ENCODE measurements around the gene C11orf71.

The C11orf71 gene, protein sequence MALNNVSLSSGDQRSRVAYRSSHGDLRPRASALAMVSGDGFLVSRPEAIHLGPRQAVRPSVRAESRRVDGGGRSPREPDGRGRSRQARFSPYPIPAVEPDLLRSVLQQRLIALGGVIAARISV

DNA sequence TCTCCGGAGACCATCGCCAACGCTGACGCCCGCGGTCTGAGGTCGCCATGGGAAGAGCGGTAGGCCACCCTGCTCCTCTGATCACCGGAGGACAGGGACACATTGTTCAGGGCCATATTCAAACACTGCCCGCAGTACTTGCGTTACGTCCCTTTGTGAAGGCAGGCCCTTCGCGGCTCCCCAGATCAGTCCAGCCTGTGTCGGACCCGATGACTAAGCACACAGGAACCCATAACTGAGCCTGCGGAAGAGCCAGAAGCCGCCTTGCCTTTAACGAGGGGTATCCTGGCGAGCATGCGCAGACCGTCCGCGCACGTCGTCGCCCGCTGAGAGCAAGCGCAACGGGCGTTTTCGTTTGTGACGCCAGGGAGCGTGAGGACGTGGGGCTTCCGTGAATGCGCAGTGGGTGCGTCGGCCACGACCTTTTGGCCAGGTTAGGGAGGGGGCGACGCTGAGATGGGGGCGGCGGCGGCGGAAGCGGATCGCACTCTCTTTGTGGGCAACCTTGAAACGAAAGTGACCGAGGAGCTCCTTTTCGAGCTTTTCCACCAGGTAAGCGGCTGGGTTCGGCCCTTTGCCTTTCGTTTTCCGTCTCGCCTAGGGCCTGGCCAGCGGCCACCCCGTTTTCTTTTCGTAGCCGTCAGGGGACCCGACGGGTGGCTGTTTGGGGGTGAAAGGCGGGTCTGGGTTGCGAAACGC, at the start of gene C11orf71, which contains the start of gene RBM7:
Gene C11orf71, minus strand, starts transcription at position 296 of the 699 bp plus-strand sequence. Its CDS starts 180 bp downstream, at position 116.
Gene RBM7, plus strand, starts transcription at position 451 of the 699 bp plus-strand sequence. Its CDS starts 6 bp downstream, at position 457.
- no peaks in the 10 kb centered on the region for H3K4me1 ChIP-seq (ENCODE audit: control insufficient read depth, insufficient read depth, low read length)
- peak within 1 kb of the TSS; percentile 88 to 98 for H3K4me3 ChIP-seq (ENCODE audit: low read length in 2 of 2)
- peak within 1 kb of the TSS; percentile 98 for H3K27ac ChIP-seq (ENCODE audit: low read length)

DNA sequence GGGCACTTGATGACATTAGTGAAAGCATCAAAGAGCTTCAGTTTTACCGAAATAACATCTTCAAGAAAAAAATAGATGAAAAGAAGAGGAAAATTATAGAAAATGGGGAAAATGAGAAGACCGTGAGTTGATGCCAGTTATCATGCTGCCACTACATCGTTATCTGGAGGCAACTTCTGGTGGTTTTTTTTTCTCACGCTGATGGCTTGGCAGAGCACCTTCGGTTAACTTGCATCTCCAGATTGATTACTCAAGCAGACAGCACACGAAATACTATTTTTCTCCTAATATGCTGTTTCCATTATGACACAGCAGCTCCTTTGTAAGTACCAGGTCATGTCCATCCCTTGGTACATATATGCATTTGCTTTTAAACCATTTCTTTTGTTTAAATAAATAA, 49.5 kb upstream of the C11orf71 start:
- Histone ChIP-seq H3K27me3 (ENCODE audit: control insufficient read depth in 1 of 2, insufficient read depth in 2 of 2, low read length in 2 of 2) (no peaks in the 10 kb centered on the region), H3K9me3 (ENCODE audit: control insufficient read depth in 2 of 2, low read length in 2 of 2) (no peaks in the 10 kb centered on the region), H3K9ac (ENCODE audit: low read length in 2 of 2) (no peak overlapping the region), H3K4me3 (ENCODE audit: low read length in 2 of 2) (no peak overlapping the region), H3K27ac (ENCODE audit: low read length) (no peak overlapping the region), H3K4me1 (ENCODE audit: control insufficient read depth, insufficient read depth, low read length) (peaks cover 4% of the 10 kb centered on the region), H3K36me3 (ENCODE audit: control insufficient read depth in 2 of 2, insufficient read depth in 2 of 2, low read length in 2 of 2) (peaks cover 8 to 23% of the 10 kb centered on the region in 2 donors)

More for the DNA sequence above, at the start of gene C11orf71, which contains the start of gene RBM7:
- Histone ChIP-seq H3K9ac (ENCODE audit: low read length in 2 of 2) (peak within 1 kb of the TSS; percentile 99), H3K9me3 (ENCODE audit: control insufficient read depth in 2 of 2, low read length in 2 of 2) (no peaks in the 10 kb centered on the region), H3K36me3 (ENCODE audit: control insufficient read depth in 2 of 2, insufficient read depth in 2 of 2, low read length in 2 of 2) (no peaks in the 10 kb centered on the region), H3K27me3 (ENCODE audit: control insufficient read depth in 1 of 2, insufficient read depth in 2 of 2, low read length in 2 of 2) (no peaks in the 10 kb centered on the region)

DNA sequence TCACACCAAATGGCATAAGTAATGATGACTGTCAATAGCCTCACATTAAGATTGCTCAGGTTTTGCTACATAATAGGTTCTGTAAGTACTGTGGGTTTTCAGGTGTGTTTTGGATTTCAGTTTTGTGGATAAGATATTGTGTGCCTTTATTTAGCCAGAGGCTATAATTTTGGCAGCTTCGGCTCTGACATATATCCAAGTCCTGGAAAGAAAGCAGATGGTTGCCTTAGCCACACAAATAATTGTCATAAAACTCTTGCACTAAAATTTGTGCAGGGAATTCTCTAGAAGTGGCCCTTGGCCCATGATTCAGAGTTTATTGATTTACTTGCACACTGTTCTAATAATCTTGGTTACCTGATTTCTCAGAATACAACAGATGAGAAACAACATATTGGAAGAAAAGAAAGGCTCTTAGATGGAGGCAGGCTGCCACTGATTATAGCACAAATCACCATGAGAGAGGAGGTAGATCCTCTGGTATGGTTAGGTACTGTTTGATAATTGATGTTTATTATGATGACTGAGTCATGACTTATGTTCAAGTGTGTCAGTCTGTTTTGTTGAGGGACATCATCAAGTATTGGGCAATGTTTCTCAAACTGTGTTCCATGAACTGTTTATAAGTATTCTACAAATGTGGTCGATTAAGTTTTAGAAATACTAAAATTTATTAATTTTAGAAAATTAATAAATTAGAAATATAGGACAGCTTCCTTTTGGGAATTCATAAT, 48.6 kb upstream of the C11orf71 start:
- no peaks in the 10 kb centered on the region for H3K9me3 ChIP-seq (ENCODE audit: control insufficient read depth in 2 of 2, low read length in 2 of 2)
- H3K27ac ChIP-seq (ENCODE audit: low read length), result no peak overlapping the region
- peaks cover 4% of the 10 kb centered on the region for H3K4me1 ChIP-seq (ENCODE audit: control insufficient read depth, insufficient read depth, low read length)
- H3K9ac ChIP-seq (ENCODE audit: low read length in 2 of 2), result no peak overlapping the region
- no peak overlapping the region for H3K4me3 ChIP-seq (ENCODE audit: low read length in 2 of 2)
- peaks cover 15 to 30% of the 10 kb centered on the region in 2 donors for H3K36me3 ChIP-seq (ENCODE audit: control insufficient read depth in 2 of 2, insufficient read depth in 2 of 2, low read length in 2 of 2)
- H3K27me3 ChIP-seq (ENCODE audit: control insufficient read depth in 1 of 2, insufficient read depth in 2 of 2, low read length in 2 of 2), result no peaks in the 10 kb centered on the region

DNA sequence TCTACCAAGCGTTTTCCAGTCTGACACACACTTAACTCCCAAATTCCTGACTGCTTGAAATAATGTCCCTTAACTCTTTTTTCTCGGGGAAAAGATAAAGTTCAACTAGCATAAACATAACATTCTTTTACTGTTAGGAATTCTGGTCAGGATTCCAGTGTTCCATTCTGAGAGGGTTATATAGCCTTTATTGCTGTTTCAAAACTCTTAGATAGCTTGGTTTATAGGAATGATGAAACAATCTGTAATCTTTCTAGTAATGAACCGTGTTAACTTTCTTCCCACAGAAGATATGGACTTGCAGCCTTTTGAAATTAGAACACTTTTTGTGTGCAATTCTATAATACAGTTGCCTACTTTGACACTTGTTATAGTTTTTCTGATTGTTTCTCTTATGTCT, 47.6 kb upstream of the C11orf71 start:
- Histone ChIP-seq H3K9me3 (ENCODE audit: control insufficient read depth in 2 of 2, low read length in 2 of 2) (no peaks in the 10 kb centered on the region), H3K36me3 (ENCODE audit: control insufficient read depth in 2 of 2, insufficient read depth in 2 of 2, low read length in 2 of 2) (peaks cover 14 to 30% of the 10 kb centered on the region in 2 donors)

DNA sequence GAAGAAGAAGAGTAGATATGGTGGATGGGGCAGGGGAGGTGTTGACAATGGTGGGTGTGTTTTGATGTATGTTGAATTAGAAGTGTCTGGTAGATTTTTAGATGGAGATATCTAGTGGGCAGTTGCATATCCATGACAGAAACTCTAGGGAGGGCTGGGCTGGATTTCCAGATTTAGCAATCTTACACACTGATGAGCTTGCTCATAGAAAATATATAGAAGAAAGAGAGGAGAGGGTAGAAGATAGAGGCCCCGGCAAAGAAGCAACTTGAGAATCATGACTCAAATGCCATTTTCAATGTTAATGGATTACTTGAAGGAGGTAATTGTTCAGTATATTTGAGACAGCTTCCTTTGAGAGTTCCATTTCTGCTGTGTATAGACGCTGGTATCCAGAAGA, 47.1 kb upstream of the C11orf71 start:
- H3K27ac ChIP-seq (ENCODE audit: low read length), result no peak overlapping the region

More for the DNA sequence above, 47.6 kb upstream of the C11orf71 start:
- H3K27me3 ChIP-seq (ENCODE audit: control insufficient read depth in 1 of 2, insufficient read depth in 2 of 2, low read length in 2 of 2), result no peaks in the 10 kb centered on the region
- H3K4me3 ChIP-seq (ENCODE audit: low read length in 2 of 2), result no peak overlapping the region
- H3K27ac ChIP-seq (ENCODE audit: low read length), result no peak overlapping the region
- H3K4me1 ChIP-seq (ENCODE audit: control insufficient read depth, insufficient read depth, low read length), result peaks cover 4% of the 10 kb centered on the region
- H3K9ac ChIP-seq (ENCODE audit: low read length in 2 of 2), result no peak overlapping the region

DNA sequence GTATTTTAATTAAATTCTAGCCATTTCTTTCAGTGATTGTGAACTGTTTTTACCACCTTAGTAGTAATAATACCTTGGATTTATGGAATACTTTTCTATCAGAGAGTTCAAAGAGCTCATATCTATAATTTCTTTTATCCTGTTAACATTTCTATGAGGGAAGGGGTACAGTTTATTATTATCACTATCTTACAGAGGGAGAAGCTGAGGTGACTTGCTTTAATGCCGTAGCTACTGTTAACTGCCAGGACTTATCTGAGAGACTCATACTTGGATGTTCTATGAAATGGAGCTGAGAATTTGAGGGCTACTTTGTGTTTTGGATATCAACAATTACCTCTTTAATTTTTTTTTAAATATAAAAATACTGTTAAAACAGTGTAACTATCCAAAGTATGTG, 42.2 kb upstream of the C11orf71 start:
- no peaks in the 10 kb centered on the region for H3K27me3 ChIP-seq (ENCODE audit: control insufficient read depth in 1 of 2, insufficient read depth in 2 of 2, low read length in 2 of 2)
- no peak overlapping the region for H3K4me3 ChIP-seq (ENCODE audit: low read length in 2 of 2)
- H3K27ac ChIP-seq (ENCODE audit: low read length), result no peak overlapping the region
- peaks cover 10 to 15% of the 10 kb centered on the region in 2 donors for H3K36me3 ChIP-seq (ENCODE audit: control insufficient read depth in 2 of 2, insufficient read depth in 2 of 2, low read length in 2 of 2)
- H3K9ac ChIP-seq (ENCODE audit: low read length in 2 of 2), result no peak overlapping the region
- no peaks in the 10 kb centered on the region for H3K9me3 ChIP-seq (ENCODE audit: control insufficient read depth in 2 of 2, low read length in 2 of 2)
- H3K4me1 ChIP-seq (ENCODE audit: control insufficient read depth, insufficient read depth, low read length), result peaks cover 12% of the 10 kb centered on the region

More for the DNA sequence above, 47.1 kb upstream of the C11orf71 start:
- Histone ChIP-seq H3K9ac (ENCODE audit: low read length in 2 of 2) (no peak overlapping the region), H3K4me1 (ENCODE audit: control insufficient read depth, insufficient read depth, low read length) (peaks cover 4% of the 10 kb centered on the region), H3K36me3 (ENCODE audit: control insufficient read depth in 2 of 2, insufficient read depth in 2 of 2, low read length in 2 of 2) (peaks cover 14 to 30% of the 10 kb centered on the region in 2 donors), H3K4me3 (ENCODE audit: low read length in 2 of 2) (no peak overlapping the region), H3K9me3 (ENCODE audit: control insufficient read depth in 2 of 2, low read length in 2 of 2) (no peaks in the 10 kb centered on the region), H3K27me3 (ENCODE audit: control insufficient read depth in 1 of 2, insufficient read depth in 2 of 2, low read length in 2 of 2) (no peaks in the 10 kb centered on the region)

DNA sequence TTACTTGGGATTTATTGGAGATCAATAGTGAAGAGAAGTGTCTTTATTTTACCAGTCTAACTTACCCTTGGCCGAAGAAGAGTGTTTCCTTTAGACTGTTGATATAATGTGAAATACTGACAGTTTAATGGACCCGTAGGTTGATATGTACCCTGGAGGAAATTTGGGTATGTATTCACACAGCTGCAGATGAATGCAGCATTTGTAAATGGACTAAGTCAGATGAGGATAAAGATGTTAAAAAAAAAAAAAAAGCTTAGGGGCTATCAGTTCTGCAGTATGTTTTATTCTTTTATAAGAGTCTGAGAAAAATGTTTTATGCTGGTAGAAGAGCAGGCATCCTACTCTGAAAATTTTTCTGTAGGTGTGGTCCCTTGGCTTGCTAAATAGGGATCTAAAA, 41.6 kb upstream of the C11orf71 start:
- Histone ChIP-seq H3K9me3 (ENCODE audit: control insufficient read depth in 2 of 2, low read length in 2 of 2) (no peaks in the 10 kb centered on the region), H3K27ac (ENCODE audit: low read length) (peak overlapping the region; percentile 94), H3K4me1 (ENCODE audit: control insufficient read depth, insufficient read depth, low read length) (peaks cover 12% of the 10 kb centered on the region), H3K9ac (ENCODE audit: low read length in 2 of 2) (no peak overlapping the region), H3K27me3 (ENCODE audit: control insufficient read depth in 1 of 2, insufficient read depth in 2 of 2, low read length in 2 of 2) (no peaks in the 10 kb centered on the region), H3K4me3 (ENCODE audit: low read length in 2 of 2) (peak overlapping the region in 1 of 2 donors; percentile 95), H3K36me3 (ENCODE audit: control insufficient read depth in 2 of 2, insufficient read depth in 2 of 2, low read length in 2 of 2) (peaks cover 10 to 15% of the 10 kb centered on the region in 2 donors)

DNA sequence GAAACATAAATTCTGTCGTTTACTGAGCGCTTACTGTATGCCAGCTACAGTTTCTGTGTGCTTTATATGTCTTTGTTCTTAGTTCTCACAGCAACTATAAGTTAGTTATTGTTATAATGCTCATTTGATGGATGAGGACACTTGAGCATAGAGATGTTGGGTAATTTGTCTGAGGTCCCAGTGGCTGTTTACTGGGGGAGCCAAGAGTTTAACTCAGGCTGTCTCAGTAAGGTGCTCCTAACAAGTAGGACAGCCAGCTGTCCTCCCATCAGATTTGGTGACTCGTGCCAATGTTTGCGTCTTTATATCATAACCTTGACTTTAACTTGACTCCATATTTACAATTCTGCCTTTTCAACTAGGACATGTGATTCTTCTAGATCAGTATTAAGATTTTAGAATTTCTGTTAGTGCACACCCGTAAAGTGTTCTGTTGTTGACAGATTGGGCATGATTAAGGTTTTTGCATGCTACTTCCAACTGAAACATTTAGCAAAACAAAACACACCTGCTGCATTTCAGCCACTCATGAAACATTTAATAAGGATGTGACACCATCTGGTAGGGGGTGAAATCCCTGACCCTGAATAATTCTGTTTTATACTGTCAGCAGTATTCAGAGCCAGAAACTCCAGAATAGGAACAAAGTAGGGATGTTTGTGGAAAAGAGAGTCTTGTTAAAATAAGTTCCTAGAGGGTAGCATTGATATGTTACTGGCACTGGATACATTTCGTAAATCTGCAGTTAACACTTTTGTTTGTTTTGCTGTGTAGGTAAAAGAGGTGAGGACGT, 40.9 kb upstream of the C11orf71 start:
- peak overlapping the region in 1 of 2 donors; percentile 90 for H3K9ac ChIP-seq (ENCODE audit: low read length in 2 of 2)
- peak overlapping the region; percentile 94 for H3K27ac ChIP-seq (ENCODE audit: low read length)
- no peaks in the 10 kb centered on the region for H3K9me3 ChIP-seq (ENCODE audit: control insufficient read depth in 2 of 2, low read length in 2 of 2)
- H3K4me3 ChIP-seq (ENCODE audit: low read length in 2 of 2), result peak overlapping the region; percentile 52 to 95
- peaks cover 12% of the 10 kb centered on the region for H3K4me1 ChIP-seq (ENCODE audit: control insufficient read depth, insufficient read depth, low read length)
- H3K36me3 ChIP-seq (ENCODE audit: control insufficient read depth in 2 of 2, insufficient read depth in 2 of 2, low read length in 2 of 2), result peaks cover 8 to 10% of the 10 kb centered on the region in 2 donors
- H3K27me3 ChIP-seq (ENCODE audit: control insufficient read depth in 1 of 2, insufficient read depth in 2 of 2, low read length in 2 of 2), result no peaks in the 10 kb centered on the region

DNA sequence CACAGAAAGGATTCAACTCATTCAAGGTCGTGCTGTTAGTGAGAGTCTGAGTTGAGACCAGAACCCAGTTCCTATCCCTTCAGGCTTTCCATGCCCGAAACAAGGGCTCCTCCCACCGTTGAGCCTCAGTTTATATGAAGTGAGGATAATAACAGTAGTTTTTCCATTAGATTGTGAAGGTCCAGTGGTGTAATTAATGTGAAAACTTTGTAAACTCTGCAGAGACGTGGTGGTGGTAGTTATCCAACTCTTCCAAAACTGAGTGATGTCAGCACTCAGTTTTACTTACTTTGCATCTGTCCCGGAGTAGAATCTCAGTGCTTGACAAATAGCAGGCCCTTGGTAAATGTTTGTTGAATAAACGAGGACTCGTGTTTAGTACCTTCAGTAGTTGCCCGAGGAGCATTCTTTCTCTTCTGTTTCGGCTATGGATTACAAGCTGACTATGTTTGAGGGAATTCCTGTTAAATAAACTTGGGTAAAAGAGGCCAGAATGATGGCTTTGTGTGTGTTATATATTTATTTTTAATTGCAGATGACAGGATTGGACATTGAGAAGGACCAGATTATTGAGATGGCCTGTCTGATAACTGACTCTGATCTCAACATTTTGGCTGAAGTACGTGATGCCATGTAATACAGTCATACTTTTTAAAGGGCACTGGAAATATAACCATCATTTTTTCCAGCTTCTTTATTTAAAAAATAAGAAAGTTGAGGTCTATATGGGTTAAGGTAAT, 40.0 kb upstream of the C11orf71 start:
- peaks cover 7 to 8% of the 10 kb centered on the region in 2 donors for H3K36me3 ChIP-seq (ENCODE audit: control insufficient read depth in 2 of 2, insufficient read depth in 2 of 2, low read length in 2 of 2)
- peak overlapping the region; percentile 95 to 99 for H3K4me3 ChIP-seq (ENCODE audit: low read length in 2 of 2)
- H3K4me1 ChIP-seq (ENCODE audit: control insufficient read depth, insufficient read depth, low read length), result peaks cover 12% of the 10 kb centered on the region
- peak overlapping the region; percentile 87 to 90 for H3K9ac ChIP-seq (ENCODE audit: low read length in 2 of 2)
- peak overlapping the region; percentile 94 for H3K27ac ChIP-seq (ENCODE audit: low read length)
- no peaks in the 10 kb centered on the region for H3K9me3 ChIP-seq (ENCODE audit: control insufficient read depth in 2 of 2, low read length in 2 of 2)
- H3K27me3 ChIP-seq (ENCODE audit: control insufficient read depth in 1 of 2, insufficient read depth in 2 of 2, low read length in 2 of 2), result no peaks in the 10 kb centered on the region
